Muscle of arm (tissue), 12 donors: Measurements from ENCODE around the gene CT47C1. TPM values are rescaled to one million over a fixed set of nuclear protein-coding genes. Genes with fewer than 3 reads are reported as not detected.
A peak's percentile ranks its signal among the peaks of the same experiment; 100 is the strongest.

Experiments used
- DNase-seq: peaks from one replicate; pipeline ENCODE4 v3.0.0-alpha.2; 2013
- polyA plus RNA-seq, 12 donors: library from polyadenylated mRNA; unstranded; fragments of 120-200 nt; gene quantifications; one replicate each; pipeline ENCODE4 v1.2.1, GENCODE V29; 2013; ENCODE audit not compliant: insufficient read length in 12 of 12

Gene CT47C1
- polyA plus RNA-seq, 12 donors: not detected

- DNase-seq: no peak
These were observed 560 bp downstream of the CT47C1 start for GRCh38 chrX:119073200-119073905.

GRCh38 chrX:119073911-119074310 lies 1.1 kb downstream of the CT47C1 start:
- DNase-seq: no peak

- no peak for DNase-seq
These were observed 2.7 kb downstream of the CT47C1 start for GRCh38 chrX:119075270-119076025.

- no peak for DNase-seq
These were observed 9.5 kb downstream of the CT47C1 start for GRCh38 chrX:119082278-119082677.

GRCh38 chrX:119084766-119085165 lies 12.0 kb downstream of the CT47C1 start:
- no peak for DNase-seq

GRCh38 chrX:119087121-119087520 lies 14.3 kb downstream of the CT47C1 start:
- DNase-seq: no peak

- no peak for DNase-seq
These were observed 16.8 kb downstream of the CT47C1 start for GRCh38 chrX:119089619-119090018.

GRCh38 chrX:119090627-119091026 lies 17.8 kb downstream of the CT47C1 start:
- DNase-seq: no peak

- no peak for DNase-seq
These were observed 21.4 kb downstream of the CT47C1 start for GRCh38 chrX:119093991-119094735.

- DNase-seq: no peak
These were observed 22.0 kb downstream of the CT47C1 start for GRCh38 chrX:119094819-119095218.

- DNase-seq: no peak
These were observed 23.1 kb downstream of the CT47C1 start for GRCh38 chrX:119095936-119096335.

- DNase-seq: no peak
These were observed 28.4 kb downstream of the CT47C1 start for GRCh38 chrX:119101168-119101567.

GRCh38 chrX:119105826-119106225 lies 33.0 kb downstream of the CT47C1 start:
- DNase-seq: no peak

GRCh38 chrX:119107206-119107605 lies 34.4 kb downstream of the CT47C1 start:
- DNase-seq: no peak

- peak; percentile 58 for DNase-seq
These were observed 46.1 kb downstream of the CT47C1 start for GRCh38 chrX:119118780-119119395.

GRCh38 chrX:119121341-119121740 lies 48.5 kb downstream of the CT47C1 start:
- DNase-seq: no peak

Other genes with a start within 250 kb of the CT47C1 start
- gene ZCCHC12, start 249.2 kb upstream of the CT47C1 start, polyA plus RNA-seq: 1 to 10 TPM in 1 of 12 donors, under 1 TPM in 9, not detected in 2; 0.17 to 1.6 (median 0.39) TPM
- 1 to 10 TPM in 9 of 12 donors, under 1 TPM in 1, not detected in 2; 0.98 to 3.5 (median 2.1) TPM for gene LONRF3, start 98.4 kb upstream of the CT47C1 start, polyA plus RNA-seq
- under 1 TPM in 10 of 12 donors, not detected in 2; 0.15 to 0.41 (median 0.23) TPM for gene KIAA1210, start 54.8 kb downstream of the CT47C1 start, polyA plus RNA-seq
- 100 to 1,000 TPM in 7 of 12 donors, 10 to 100 TPM in 4, not detected in 1; 85.4 to 188 (median 108) TPM for gene PGRMC1, start 163.3 kb downstream of the CT47C1 start, polyA plus RNA-seq